Tibial nerve (tissue), 4 donors: ENCODE data around the gene RAPGEF5. TPM values are rescaled to one million over a fixed set of nuclear protein-coding genes. Genes with fewer than 3 reads are reported as not detected.

Experiments
- DNase-seq, 2 donors: peaks; one replicate each; pipeline ENCODE4 v3.0.0-alpha.2; 2019; ENCODE audit warnings: low spot score in 2 of 2
- H3K27ac ChIP-seq, 4 donors: fragments of 200-600 bp; sonication (generic) in 3 of 4; one replicate each; pipeline ENCODE4 v1.5.1; 2017 to 2019; ENCODE audit warnings: mild to moderate bottlenecking in 1 of 4
- H3K27me3 ChIP-seq, 2 donors: fragments of 200-600 bp; sonication (generic) in 1 of 2; one replicate each; pipeline versions ENCODE4 v1.5.1 to v1.6.0; 2017 to 2019
- H3K36me3 ChIP-seq, 3 donors: fragments of 200-600 bp; sonication (generic); one replicate each; pipeline ENCODE4 v1.5.1; 2018 to 2019
- H3K4me1 ChIP-seq, 4 donors: fragments of 200-600 bp; sonication (generic) in 3 of 4; one replicate each; pipeline ENCODE4 v1.5.1; 2017 to 2019
- H3K4me3 ChIP-seq, 4 donors: fragments of 200-600 bp; sonication (generic) in 3 of 4; one replicate each; pipeline ENCODE4 v1.5.1; 2017 to 2019; ENCODE audit warnings: mild to moderate bottlenecking in 1 of 4, moderate library complexity in 1 of 4
- H3K9me3 ChIP-seq, 4 donors: fragments of 200-600 bp; sonication (generic) in 3 of 4; one replicate each; pipeline ENCODE4 v1.5.1; 2017 to 2019
- EP300 ChIP-seq, 2 donors: sonication (generic); formaldehyde crosslinking; IDR thresholded peaks; one replicate each; pipeline ENCODE4 v1.6.1; 2017; ENCODE audit warnings: antibody characterized with exemption in 2 of 2, mild to moderate bottlenecking in 1 of 2
- POLR2A ChIP-seq, 2 donors: fragments of 450-650 bp; IDR thresholded peaks; one replicate each; pipeline ENCODE4 v1.6.1; 2017; ENCODE audit warnings: antibody characterized with exemption in 2 of 2, mild to moderate bottlenecking in 2 of 2, moderate library complexity in 2 of 2
- WGBS, 2 donors: methylation state at CpG; one replicate each; pipeline ENCODE4 v1.1.5; 2018; 5-methylcytosine and 5-hydroxymethylcytosine counted together
- total RNA-seq, 4 donors: library from RNA; depleted of rRNA; stranded (reverse); fragments of >200 nt; gene quantifications; one replicate each; pipeline ENCODE4 v1.1.0, GENCODE V29; 2016
- TF ChIP-seq, protein P1 (sequence below), 5 experiments: fragments of 200-600 bp in 3 of 5; fragments of 450-650 bp in 2 of 5; sonication (generic) in 3 of 5; IDR thresholded peaks; one replicate each; pipeline ENCODE4 v1.5.1; 2016 to 2019; ENCODE audit warnings: antibody characterized with exemption in 5 of 5, mild to moderate bottlenecking in 3 of 5, moderate library complexity in 2 of 5

The RAPGEF5 gene
- total RNA-seq, 4 donors from 2014 or later: 63.3 to 121 (median 76.9) TPM

DNA sequence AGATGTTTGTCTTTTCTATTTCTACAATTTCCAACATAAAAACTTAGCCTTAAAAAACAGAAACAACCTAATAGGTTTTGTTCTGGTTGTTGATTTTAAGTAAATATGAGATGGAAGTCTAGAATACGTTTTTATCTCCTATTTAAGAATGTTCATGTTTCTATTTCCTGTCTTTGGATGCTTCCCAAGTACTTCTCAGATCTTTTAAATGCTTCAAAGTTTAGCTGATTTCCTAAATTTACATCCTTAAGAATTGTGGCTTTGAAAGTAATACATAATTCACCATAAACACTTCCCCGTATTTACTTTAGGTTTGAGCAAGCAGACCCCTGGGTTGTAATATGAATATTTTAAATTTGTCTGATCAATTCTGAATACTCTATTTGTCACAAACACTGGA, 70.5 kb downstream of the RAPGEF5 start:
- no peaks in the 10 kb centered on the region for H3K9me3 ChIP-seq
- no peak overlapping the region for H3K4me3 ChIP-seq
- no peak overlapping the region for H3K27ac ChIP-seq
- TF ChIP-seq, protein P1, sequence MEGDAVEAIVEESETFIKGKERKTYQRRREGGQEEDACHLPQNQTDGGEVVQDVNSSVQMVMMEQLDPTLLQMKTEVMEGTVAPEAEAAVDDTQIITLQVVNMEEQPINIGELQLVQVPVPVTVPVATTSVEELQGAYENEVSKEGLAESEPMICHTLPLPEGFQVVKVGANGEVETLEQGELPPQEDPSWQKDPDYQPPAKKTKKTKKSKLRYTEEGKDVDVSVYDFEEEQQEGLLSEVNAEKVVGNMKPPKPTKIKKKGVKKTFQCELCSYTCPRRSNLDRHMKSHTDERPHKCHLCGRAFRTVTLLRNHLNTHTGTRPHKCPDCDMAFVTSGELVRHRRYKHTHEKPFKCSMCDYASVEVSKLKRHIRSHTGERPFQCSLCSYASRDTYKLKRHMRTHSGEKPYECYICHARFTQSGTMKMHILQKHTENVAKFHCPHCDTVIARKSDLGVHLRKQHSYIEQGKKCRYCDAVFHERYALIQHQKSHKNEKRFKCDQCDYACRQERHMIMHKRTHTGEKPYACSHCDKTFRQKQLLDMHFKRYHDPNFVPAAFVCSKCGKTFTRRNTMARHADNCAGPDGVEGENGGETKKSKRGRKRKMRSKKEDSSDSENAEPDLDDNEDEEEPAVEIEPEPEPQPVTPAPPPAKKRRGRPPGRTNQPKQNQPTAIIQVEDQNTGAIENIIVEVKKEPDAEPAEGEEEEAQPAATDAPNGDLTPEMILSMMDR (IDR thresholded peaks at IDR 0.05): no peak
- TF ChIP-seq EP300 (IDR thresholded peaks at IDR 0.05) (no peak), POLR2A (IDR thresholded peaks at IDR 0.05) (no peak)
- DNase-seq: no peak
- WGBS, 2 donors: 45 to 59% methylated on average over 2 of the region's 2 CpGs
- H3K27me3 ChIP-seq: no peaks in the 10 kb centered on the region
- no peaks in the 10 kb centered on the region for H3K4me1 ChIP-seq
- H3K36me3 ChIP-seq: no peaks in the 10 kb centered on the region

DNA sequence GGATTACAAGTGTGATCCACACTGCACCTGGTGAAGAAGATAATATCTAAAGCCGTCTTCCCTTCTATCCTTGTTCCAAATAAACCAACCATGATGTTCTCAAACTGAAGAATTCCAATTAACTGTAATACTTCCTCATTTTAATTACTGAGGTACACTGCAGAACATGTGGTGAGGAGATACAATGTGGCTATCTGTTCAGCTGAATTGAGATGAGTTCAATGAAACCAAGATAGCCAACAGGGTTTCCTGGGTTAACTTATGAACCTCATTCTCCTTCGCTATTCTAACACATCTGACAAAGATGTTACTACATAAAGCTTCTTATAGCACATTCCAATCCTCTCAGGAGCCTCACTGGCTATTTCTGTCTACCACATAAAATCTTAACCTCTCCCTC, 75.5 kb downstream of the RAPGEF5 start:
- TF ChIP-seq EP300 (IDR thresholded peaks at IDR 0.05) (no peak), POLR2A (IDR thresholded peaks at IDR 0.05) (no peak)
- TF ChIP-seq, protein P1 (IDR thresholded peaks at IDR 0.05): no peak
- Histone ChIP-seq H3K27me3 (no peaks in the 10 kb centered on the region), H3K9me3 (no peaks in the 10 kb centered on the region), H3K4me3 (no peak overlapping the region), H3K4me1 (no peaks in the 10 kb centered on the region), H3K36me3 (no peaks in the 10 kb centered on the region), H3K27ac (no peak overlapping the region)
- no peak for DNase-seq
- WGBS, 2 donors: 85 to 92% methylated on average over 2 of the region's 2 CpGs

DNA sequence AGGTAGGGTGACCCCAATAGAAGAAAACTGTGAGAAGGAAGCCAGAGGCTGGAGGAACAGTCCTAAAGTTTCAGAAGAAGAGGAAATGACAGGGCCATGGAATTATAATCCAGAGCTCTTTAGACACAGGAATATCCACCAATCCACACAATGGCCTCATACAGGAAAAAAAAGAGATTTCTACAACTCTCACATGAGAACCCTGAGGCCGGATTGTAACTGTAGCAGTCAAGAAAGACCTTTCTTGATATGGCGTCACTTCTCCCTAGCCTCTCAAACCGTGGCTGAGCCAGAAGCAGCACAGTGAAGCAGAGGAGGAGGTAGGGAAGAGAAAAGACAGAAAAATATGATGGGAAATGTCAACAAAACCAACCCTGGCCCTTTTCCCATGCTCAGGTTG, 76.9 kb downstream of the RAPGEF5 start:
- TF ChIP-seq, protein P1 (IDR thresholded peaks at IDR 0.05): no peak
- TF ChIP-seq POLR2A (IDR thresholded peaks at IDR 0.05): no peak
- TF ChIP-seq EP300 (IDR thresholded peaks at IDR 0.05): no peak
- Histone ChIP-seq H3K27me3 (no peaks in the 10 kb centered on the region), H3K9me3 (no peaks in the 10 kb centered on the region), H3K36me3 (no peaks in the 10 kb centered on the region), H3K4me1 (no peaks in the 10 kb centered on the region), H3K27ac (no peak overlapping the region), H3K4me3 (no peak overlapping the region)
- WGBS, 2 donors: 83 to 86% methylated on average over 3 of the region's 3 CpGs
- DNase-seq: no peak

DNA sequence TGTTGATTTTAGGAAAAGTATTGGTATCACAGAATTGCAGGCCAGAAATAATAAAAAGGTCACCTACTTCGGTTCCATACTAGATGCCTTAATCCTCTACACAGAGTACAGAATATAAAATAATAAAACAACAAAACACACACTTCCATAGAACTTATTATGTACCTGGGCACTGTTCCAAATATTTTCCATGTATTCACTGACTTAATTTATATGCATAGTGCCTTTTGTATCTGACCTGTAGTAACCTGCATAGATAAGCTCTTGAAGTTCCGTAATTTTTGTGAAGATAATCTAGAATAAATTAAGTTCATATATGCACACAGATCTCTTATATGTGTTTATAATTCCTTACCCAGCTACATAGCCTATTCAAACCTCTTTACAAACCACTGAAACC, 78.3 kb downstream of the RAPGEF5 start:
- no peak for DNase-seq
- no peak for TF ChIP-seq EP300 (IDR thresholded peaks at IDR 0.05)
- no peak for TF ChIP-seq POLR2A (IDR thresholded peaks at IDR 0.05)
- TF ChIP-seq, protein P1 (IDR thresholded peaks at IDR 0.05): no peak
- H3K36me3 ChIP-seq: no peaks in the 10 kb centered on the region
- no peaks in the 10 kb centered on the region for H3K4me1 ChIP-seq
- H3K27ac ChIP-seq: no peak overlapping the region
- no peaks in the 10 kb centered on the region for H3K27me3 ChIP-seq
- WGBS, 2 donors: 64 to 65% methylated on average over 2 of the region's 2 CpGs
- H3K4me3 ChIP-seq: no peak overlapping the region
- H3K9me3 ChIP-seq: no peaks in the 10 kb centered on the region

DNA sequence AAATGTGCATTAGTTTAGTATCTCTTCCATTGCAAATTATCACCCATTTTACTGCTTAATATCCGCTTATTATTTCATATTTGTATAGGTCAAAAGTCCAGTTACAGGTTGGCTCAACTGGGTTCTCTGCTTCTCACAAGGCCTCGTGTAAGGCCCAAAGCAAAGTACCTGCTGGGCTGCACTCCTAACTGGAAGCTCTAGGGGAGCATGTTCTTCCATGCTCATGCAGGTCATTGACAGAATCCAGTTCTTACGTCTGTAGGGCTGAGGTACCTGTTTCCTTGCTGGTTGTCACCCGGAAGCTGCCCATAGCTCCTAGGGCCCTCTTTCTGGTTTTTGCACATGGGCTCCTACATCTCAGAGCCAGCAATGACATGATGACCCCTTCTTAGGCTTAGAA, 79.6 kb downstream of the RAPGEF5 start:
- no peak for DNase-seq
- no peak for TF ChIP-seq POLR2A (IDR thresholded peaks at IDR 0.05)
- no peak for TF ChIP-seq EP300 (IDR thresholded peaks at IDR 0.05)
- TF ChIP-seq, protein P1 (IDR thresholded peaks at IDR 0.05): no peak
- no peaks in the 10 kb centered on the region for H3K27me3 ChIP-seq
- H3K4me3 ChIP-seq: no peak overlapping the region
- 95 to 98% methylated on average over 4 of the region's 4 CpGs for WGBS, 2 donors
- H3K9me3 ChIP-seq: no peaks in the 10 kb centered on the region
- no peaks in the 10 kb centered on the region for H3K4me1 ChIP-seq
- no peak overlapping the region for H3K27ac ChIP-seq
- no peaks in the 10 kb centered on the region for H3K36me3 ChIP-seq
